Mucosa of gallbladder (tissue), 1 donor: ENCODE data around the gene MAP6. TPM values are rescaled to one million over a fixed set of nuclear protein-coding genes. Genes with fewer than 3 reads are reported as not detected.
A peak's percentile ranks its signal among the peaks of the same experiment; 100 is the strongest.

Experiments used
- DNase-seq: peaks from one replicate; pipeline ENCODE4 v3.0.0-alpha.2; 2020; ENCODE audit warnings: low spot score
- total RNA-seq: library from RNA; stranded (reverse); gene quantifications from one replicate; pipeline ENCODE4 v1.2.1, GENCODE V29; 2021
- donor health status: DM: no; HTN: no; CAD: no.

MAP6 gene
- total RNA-seq, 1 donor from 2014 or later: 13.3 TPM

- DNase-seq: peak; percentile 89
Measured at GRCh38 chr11:75554258-75555022, 114.4 kb downstream of the MAP6 start.

- DNase-seq: no peak
Measured at GRCh38 chr11:75553889-75554257, 115.0 kb downstream of the MAP6 start.

- DNase-seq: no peak
Measured at GRCh38 chr11:75553182-75553581, 115.7 kb downstream of the MAP6 start.

GRCh38 chr11:75549370-75549958 is 119.4 kb downstream of the MAP6 start:
- no peak for DNase-seq

- DNase-seq: no peak
Measured at GRCh38 chr11:75548595-75549272, 120.1 kb downstream of the MAP6 start.

GRCh38 chr11:75547617-75548058 is 121.2 kb downstream of the MAP6 start:
- DNase-seq: peak; percentile 67

GRCh38 chr11:75547177-75547576 is 121.7 kb downstream of the MAP6 start:
- DNase-seq: no peak

GRCh38 chr11:75543806-75544205 is 125.0 kb downstream of the MAP6 start:
- DNase-seq: no peak

- DNase-seq: no peak
Measured at GRCh38 chr11:75542088-75542438, 126.8 kb downstream of the MAP6 start.

- DNase-seq: no peak
Measured at GRCh38 chr11:75541193-75542087, 127.4 kb downstream of the MAP6 start.

- no peak for DNase-seq
Measured at GRCh38 chr11:75539459-75540334, 129.1 kb downstream of the MAP6 start.

- DNase-seq: no peak
Measured at GRCh38 chr11:75538150-75538942, 130.5 kb downstream of the MAP6 start.

- no peak for DNase-seq
Measured at GRCh38 chr11:75537740-75538139, 131.1 kb downstream of the MAP6 start.

Other genes with a start within 250 kb of the MAP6 start
- 1.4 TPM for gene KLHL35, start 235.8 kb downstream of the MAP6 start, total RNA-seq
- gene GDPD5, start 143.1 kb downstream of the MAP6 start, total RNA-seq: 16.7 TPM
- gene SERPINH1, start 106.8 kb downstream of the MAP6 start, total RNA-seq: 141 TPM
- 1.4 TPM for gene MOGAT2, start 48.8 kb upstream of the MAP6 start, total RNA-seq
- gene DGAT2, start 99.7 kb upstream of the MAP6 start, total RNA-seq: 5.8 TPM
- 24.3 TPM for gene UVRAG, start 146.2 kb upstream of the MAP6 start, total RNA-seq